Measurements from ENCODE around the gene CRBN.

CRBN gene

GRCh38 chr3:3179407-3180094, at the start of gene CRBN:
Gene CRBN (minus strand): TSS chr3:3179691. CDS start chr3:3179687, 4 bp downstream.
- peak within 1 kb of the TSS; percentile 93 for H2AFZ ChIP-seq (ENCODE audit: low read depth, low read length)
- TF ChIP-seq CTCF (IDR thresholded peaks at IDR 0.05; ENCODE audit: low read depth, low read length) (peak; percentile 91), EZH2phosphoT487 (IDR thresholded peaks at IDR 0.05; ENCODE audit: low read depth) (no peak)
- H3K4me3 ChIP-seq (ENCODE audit: low read length): peak within 1 kb of the TSS; percentile 96
- H3K4me2 ChIP-seq (ENCODE audit: low read length): peak within 1 kb of the TSS; percentile 98
- peaks cover 17% of the 10 kb centered on the region for H4K20me1 ChIP-seq (ENCODE audit: insufficient read depth, low read length)
- peaks cover 19% of the 10 kb centered on the region for H3K4me1 ChIP-seq (ENCODE audit: low read length)
- peaks cover 3% of the 10 kb centered on the region; the same call in 1 of the 2 replicates for H3K27me3 ChIP-seq (ENCODE audit: low read depth, low read length)
- H3K79me2 ChIP-seq (ENCODE audit: low read length): peaks cover 40% of the 10 kb centered on the region
- H3K9ac ChIP-seq (ENCODE audit: low read length): peak within 1 kb of the TSS; percentile 71
- peak within 1 kb of the TSS; percentile 32; the same call in 1 of the 2 replicates for H3K27ac ChIP-seq (ENCODE audit: low read length)
- H3K36me3 ChIP-seq (replicated peaks; ENCODE audit: low read depth, low read length): no peaks in the 10 kb centered on the region
- H3K9me3 ChIP-seq (ENCODE audit: insufficient read depth, low read length): no peaks in the 10 kb centered on the region

GRCh38 chr3:3227640-3228039, 48.1 kb upstream of the CRBN start:
- Histone ChIP-seq H3K9ac (ENCODE audit: low read length) (no peak overlapping the region), H3K9me3 (ENCODE audit: insufficient read depth, low read length) (no peaks in the 10 kb centered on the region), H3K4me3 (ENCODE audit: low read length) (no peak overlapping the region), H3K36me3 (replicated peaks; ENCODE audit: low read depth, low read length) (no peaks in the 10 kb centered on the region), H4K20me1 (ENCODE audit: insufficient read depth, low read length) (no peaks in the 10 kb centered on the region), H3K79me2 (ENCODE audit: low read length) (no peaks in the 10 kb centered on the region), H3K27ac (ENCODE audit: low read length) (no peak overlapping the region), H3K4me1 (ENCODE audit: low read length) (no peaks in the 10 kb centered on the region), H3K27me3 (ENCODE audit: low read depth, low read length) (peaks cover 15% of the 10 kb centered on the region), H2AFZ (ENCODE audit: low read depth, low read length) (no peak overlapping the region), H3K4me2 (ENCODE audit: low read length) (no peak overlapping the region)
- TF ChIP-seq EZH2phosphoT487 (IDR thresholded peaks at IDR 0.05; ENCODE audit: low read depth) (no peak), CTCF (IDR thresholded peaks at IDR 0.05; ENCODE audit: low read depth, low read length) (no peak)

- H2AFZ ChIP-seq (ENCODE audit: low read depth, low read length): no peak overlapping the region
- no peaks in the 10 kb centered on the region for H3K79me2 ChIP-seq (ENCODE audit: low read length)
- no peak overlapping the region for H3K9ac ChIP-seq (ENCODE audit: low read length)
- H4K20me1 ChIP-seq (ENCODE audit: insufficient read depth, low read length): no peaks in the 10 kb centered on the region
- H3K4me2 ChIP-seq (ENCODE audit: low read length): no peak overlapping the region
- TF ChIP-seq CTCF (IDR thresholded peaks at IDR 0.05; ENCODE audit: low read depth, low read length) (no peak), EZH2phosphoT487 (IDR thresholded peaks at IDR 0.05; ENCODE audit: low read depth) (no peak)
- peaks cover 24% of the 10 kb centered on the region for H3K27me3 ChIP-seq (ENCODE audit: low read depth, low read length)
- no peaks in the 10 kb centered on the region for H3K36me3 ChIP-seq (replicated peaks; ENCODE audit: low read depth, low read length)
- H3K27ac ChIP-seq (ENCODE audit: low read length): no peak overlapping the region
- H3K4me1 ChIP-seq (ENCODE audit: low read length): no peaks in the 10 kb centered on the region
- no peaks in the 10 kb centered on the region for H3K9me3 ChIP-seq (ENCODE audit: insufficient read depth, low read length)
- H3K4me3 ChIP-seq (ENCODE audit: low read length): no peak overlapping the region
Observed at GRCh38 chr3:3221528-3221927, 42.0 kb upstream of the CRBN start.

- Histone ChIP-seq H3K4me3 (ENCODE audit: low read length) (no peak overlapping the region), H3K79me2 (ENCODE audit: low read length) (no peaks in the 10 kb centered on the region), H2AFZ (ENCODE audit: low read depth, low read length) (no peak overlapping the region), H3K9ac (ENCODE audit: low read length) (no peak overlapping the region), H3K4me2 (ENCODE audit: low read length) (no peak overlapping the region), H4K20me1 (ENCODE audit: insufficient read depth, low read length) (no peaks in the 10 kb centered on the region), H3K9me3 (ENCODE audit: insufficient read depth, low read length) (no peaks in the 10 kb centered on the region), H3K27me3 (ENCODE audit: low read depth, low read length) (no peaks in the 10 kb centered on the region), H3K4me1 (ENCODE audit: low read length) (no peaks in the 10 kb centered on the region), H3K27ac (ENCODE audit: low read length) (no peak overlapping the region), H3K36me3 (replicated peaks; ENCODE audit: low read depth, low read length) (no peaks in the 10 kb centered on the region)
- no peak for TF ChIP-seq EZH2phosphoT487 (IDR thresholded peaks at IDR 0.05; ENCODE audit: low read depth)
- TF ChIP-seq CTCF (IDR thresholded peaks at IDR 0.05; ENCODE audit: low read depth, low read length): no peak
Observed at GRCh38 chr3:3216401-3216800, 36.9 kb upstream of the CRBN start.

Measured in OCI-LY3 (cell line).